HL-60 (cell line): Measurements from ENCODE around the gene PRIMA1.

Experiments used
- CTCF ChIP-seq: IDR thresholded peaks from one replicate; pipeline ENCODE4 v1.5.1; 2011; ENCODE audit warnings: low read length, control low read depth, inconsistent platforms; ENCODE audit not compliant: insufficient read depth
- GABPA ChIP-seq: IDR thresholded peaks from 2 replicates; pipeline ENCODE4 v1.6.1; 2012; ENCODE audit warnings: low read depth
- POLR2AphosphoS5 ChIP-seq: IDR thresholded peaks from 2 replicates; pipeline ENCODE4 v1.6.1; 2012; ENCODE audit warnings: low read depth
- REST ChIP-seq: IDR thresholded peaks from 2 replicates; pipeline ENCODE4 v1.6.1; 2012; ENCODE audit warnings: low read depth; ENCODE audit not compliant: insufficient replicate concordance
- SPI1 ChIP-seq: IDR thresholded peaks from 2 replicates; pipeline ENCODE4 v1.6.1; 2012; ENCODE audit warnings: low read depth, mild to moderate bottlenecking, borderline replicate concordance

- no peak for TF ChIP-seq CTCF
- TF ChIP-seq GABPA = no peak
- TF ChIP-seq REST = no peak
- TF ChIP-seq POLR2AphosphoS5 = no peak
- no peak for TF ChIP-seq SPI1
These were observed 99.5 kb downstream of the PRIMA1 start for GRCh38 chr14:93688820-93689219.
